ENCODE data around the gene PTPRK. TPM values are rescaled to one million over a fixed set of nuclear protein-coding genes. Genes with fewer than 3 reads are reported as not detected.

The PTPRK gene
- polyA plus RNA-seq, 3 donors = 0.01 TPM; not detected in 2

GRCh38 chr6:128414943-128415342, 105.5 kb downstream of the PTPRK start:
- Mint-ChIP-seq H3K4me1 (no peaks in the 10 kb centered on the region), H3K4me3 (no peak overlapping the region), H3K27me3 (ENCODE audit: low read depth in 3 of 3) (peaks cover 0 to 1% (median 0%) of the 10 kb centered on the region in 3 donors), H3K36me3 (no peaks in the 10 kb centered on the region), H3K27ac (no peak overlapping the region), H3K9me3 (peaks cover 0 to 11% (median 7%) of the 10 kb centered on the region in 7 donors)
- Histone ChIP-seq H3K4me1 (ENCODE audit: control insufficient read depth in 1 of 2, insufficient read depth in 2 of 2, low read length in 2 of 2) (no peaks in the 10 kb centered on the region), H3K36me3 (replicated peaks in 1 of 2; ENCODE audit: control insufficient read depth in 1 of 2, insufficient read depth in 2 of 2, low read length in 2 of 2) (no peaks in the 10 kb centered on the region), H2AFZ (ENCODE audit: insufficient read depth, low read depth, low read length, poor library complexity, severe bottlenecking) (no peak overlapping the region), H3K27me3 (ENCODE audit: control insufficient read depth in 2 of 2, insufficient read depth in 2 of 2, low read length in 2 of 2) (no peaks in the 10 kb centered on the region), H4K20me1 (ENCODE audit: insufficient read depth, low read length) (no peaks in the 10 kb centered on the region), H3K9me3 (replicated peaks in 1 of 2; ENCODE audit: control insufficient read depth in 1 of 2, insufficient read depth in 1 of 2, low read length in 2 of 2) (peaks cover 0 to 3% of the 10 kb centered on the region in 2 donors), H3K79me2 (ENCODE audit: insufficient read depth, low read length) (no peaks in the 10 kb centered on the region), H3K9ac (ENCODE audit: insufficient read depth, low read length, poor library complexity, severe bottlenecking) (no peak overlapping the region), H3K4me3 (replicated peaks in 1 of 3; ENCODE audit: low read depth in 2 of 3, low read length in 3 of 3) (no peak overlapping the region), H3K27ac (ENCODE audit: low read depth in 1 of 2, low read length in 2 of 2) (no peak overlapping the region), H3K4me2 (replicated peaks; ENCODE audit: extremely low read depth, low read length, poor library complexity, severe bottlenecking) (no peak overlapping the region)
- no peak for DNase-seq
- WGBS (ENCODE audit: insufficient coverage) = 94% methylated on average over 2 of the region's 6 CpGs
- TF ChIP-seq CTCF (IDR thresholded peaks at IDR 0.05) = no peak
- intact Hi-C loops (cut with micrococcal nuclease) = no loop called here

GRCh38 chr6:128413291-128413690, 107.1 kb downstream of the PTPRK start:
- H3K27ac ChIP-seq (ENCODE audit: low read depth in 1 of 2, low read length in 2 of 2) = no peak overlapping the region
- H3K9me3 ChIP-seq (replicated peaks in 1 of 2; ENCODE audit: control insufficient read depth in 1 of 2, insufficient read depth in 1 of 2, low read length in 2 of 2) = peaks cover 0 to 3% of the 10 kb centered on the region in 2 donors
- no peak overlapping the region for H3K9ac ChIP-seq (ENCODE audit: insufficient read depth, low read length, poor library complexity, severe bottlenecking)
- no peak overlapping the region for H3K4me3 ChIP-seq (replicated peaks in 1 of 3; ENCODE audit: low read depth in 2 of 3, low read length in 3 of 3)
- H4K20me1 ChIP-seq (ENCODE audit: insufficient read depth, low read length) = no peaks in the 10 kb centered on the region
- no peaks in the 10 kb centered on the region for H3K27me3 ChIP-seq (ENCODE audit: control insufficient read depth in 2 of 2, insufficient read depth in 2 of 2, low read length in 2 of 2)
- no peak for DNase-seq
- Mint-ChIP-seq H3K4me1 (no peaks in the 10 kb centered on the region), H3K36me3 (no peaks in the 10 kb centered on the region), H3K27ac (no peak overlapping the region), H3K27me3 (ENCODE audit: low read depth in 3 of 3) (peaks cover 0 to 1% (median 0%) of the 10 kb centered on the region in 3 donors), H3K9me3 (peaks cover 0 to 8% (median 2%) of the 10 kb centered on the region in 7 donors), H3K4me3 (no peak overlapping the region)
- H2AFZ ChIP-seq (ENCODE audit: insufficient read depth, low read depth, low read length, poor library complexity, severe bottlenecking) = no peak overlapping the region
- WGBS (ENCODE audit: insufficient coverage) = 83% methylated on average over 1 of the region's 6 CpGs
- H3K4me2 ChIP-seq (replicated peaks; ENCODE audit: extremely low read depth, low read length, poor library complexity, severe bottlenecking) = no peak overlapping the region
- intact Hi-C loops (cut with micrococcal nuclease) = no loop called here
- no peaks in the 10 kb centered on the region for H3K36me3 ChIP-seq (replicated peaks in 1 of 2; ENCODE audit: control insufficient read depth in 1 of 2, insufficient read depth in 2 of 2, low read length in 2 of 2)
- no peaks in the 10 kb centered on the region for H3K4me1 ChIP-seq (ENCODE audit: control insufficient read depth in 1 of 2, insufficient read depth in 2 of 2, low read length in 2 of 2)
- no peaks in the 10 kb centered on the region for H3K79me2 ChIP-seq (ENCODE audit: insufficient read depth, low read length)
- TF ChIP-seq CTCF (IDR thresholded peaks at IDR 0.05) = no peak

All from CD14-positive monocyte (primary cell).